OCI-LY7 (cell line): ENCODE data around the gene TRIM3. TPM values are rescaled to one million over a fixed set of nuclear protein-coding genes. Genes with fewer than 3 reads are reported as not detected.

Experiments used
- BruUV-seq: library from RNA; stranded (reverse); fragments of 400-500 nt; replicated peaks from 2 replicates; lab custom pipeline; 2021; lab: Mats Ljungman, UMichigan
- CTCF ChIA-PET: fragments of 300-600 bp; sonication (Branson Sonifier 250); formaldehyde crosslinking; loops from one replicate; lab custom pipeline; 2022; ENCODE audit warnings: antibody characterized with exemption; ENCODE audit not compliant: unreplicated experiment; lab: Charles Lee
- POLR2A ChIA-PET: fragments of 300-600 bp; sonication (Branson Sonifier 250); formaldehyde crosslinking; loops from one replicate; lab custom pipeline; 2022; ENCODE audit warnings: antibody characterized with exemption; lab: Charles Lee
- DNase-seq: peaks from one replicate; pipeline ENCODE4 v3.0.0-alpha.2; 2015; ENCODE audit warnings: low spot score
- H2AFZ ChIP-seq: fragments of 200-600 bp; sonication (generic), shearing (Covaris generic); 2 replicates; pipeline ENCODE4 v1.6.1; 2014; ENCODE audit warnings: mild to moderate bottlenecking, antibody characterized with exemption, low read length, moderate library complexity
- H3K27ac ChIP-seq: fragments of 200-600 bp; sonication (generic); 2 replicates; pipeline ENCODE4 v1.5.1; 2014; ENCODE audit warnings: mixed run types, low read depth, mild to moderate bottlenecking, moderate library complexity, low read length, inconsistent platforms; ENCODE audit not compliant: poor library complexity, severe bottlenecking
- H3K36me3 ChIP-seq: fragments of 200-600 bp; sonication (generic); 2 replicates; pipeline ENCODE4 v1.6.1; 2014; ENCODE audit warnings: mild to moderate bottlenecking, antibody characterized with exemption, low read length, moderate library complexity, mixed read lengths; ENCODE audit not compliant: insufficient read depth
- H3K4me1 ChIP-seq: fragments of 200-600 bp; sonication (generic); 2 replicates; pipeline ENCODE4 v1.5.1; 2014; ENCODE audit warnings: mild to moderate bottlenecking, low read length; ENCODE audit not compliant: insufficient read depth, poor library complexity, severe bottlenecking
- H3K4me2 ChIP-seq: fragments of 200-600 bp; sonication (generic); 2 replicates; pipeline ENCODE4 v1.6.1; 2014; ENCODE audit warnings: mild to moderate bottlenecking, low read length
- H3K4me3 ChIP-seq: fragments of 200-600 bp; sonication (generic); 2 replicates; pipeline ENCODE4 v1.5.1; 2014; ENCODE audit warnings: mild to moderate bottlenecking, low read depth, low read length; ENCODE audit not compliant: poor library complexity, severe bottlenecking
- H3K79me2 ChIP-seq: fragments of 200-600 bp; sonication (generic); 2 replicates; pipeline ENCODE4 v1.6.1; 2016; ENCODE audit warnings: low read depth, mild to moderate bottlenecking, low read length, moderate library complexity, mixed read lengths; ENCODE audit not compliant: insufficient read depth
- H3K9me2 ChIP-seq: fragments of 200-600 bp; sonication (generic); 2 replicates; pipeline ENCODE4 v1.6.1; 2016; ENCODE audit warnings: mild to moderate bottlenecking, low read length, mixed read lengths; ENCODE audit not compliant: insufficient read depth
- H3K9me3 ChIP-seq: fragments of 200-600 bp; sonication (generic); 2 replicates; pipeline ENCODE4 v1.6.1; 2014; ENCODE audit warnings: mild to moderate bottlenecking, mixed run types, low read length, mixed read lengths
- H4K20me1 ChIP-seq: fragments of 200-600 bp; sonication (generic); 2 replicates; pipeline ENCODE4 v1.6.1; 2014; ENCODE audit warnings: mild to moderate bottlenecking, antibody characterized with exemption, low read length, moderate library complexity, mixed read lengths; ENCODE audit not compliant: insufficient read depth
- CTCF ChIP-seq: fragments of 200-600 bp; sonication (generic); conservative IDR thresholded peaks from 2 replicates; pipeline ENCODE4 v1.5.1; 2014; ENCODE audit warnings: mild to moderate bottlenecking, antibody characterized with exemption, low read length, moderate library complexity, mixed read lengths
- EZH2phosphoT487 ChIP-seq: fragments of 200-600 bp; sonication (generic); IDR thresholded peaks from 2 replicates; pipeline ENCODE4 v1.6.1; 2018; ENCODE audit warnings: low read depth, borderline replicate concordance, mild to moderate bottlenecking, mixed run types, antibody characterized with exemption, low read length, moderate library complexity, mixed read lengths
- intact Hi-C: fragments of 100-400 bp; cut with micrococcal nuclease; formaldehyde crosslinking; loops from one replicate; pipeline ENCODE4 v1.10.0; 2022; ENCODE audit not compliant: unreplicated experiment
- total RNA-seq, 2 experiments: library from RNA; depleted of rRNA in 1 of 2; stranded (reverse); fragments of >200 nt in 1 of 2; shearing (Covaris generic) in 1 of 2; gene quantifications; 2 replicates each; pipeline ENCODE4 v1.2.3, GENCODE V29; 2014 to 2022

The TRIM3 gene
- total RNA-seq, 2 experiments from 2014 or later: 14.7 to 21.3 TPM

DNA sequence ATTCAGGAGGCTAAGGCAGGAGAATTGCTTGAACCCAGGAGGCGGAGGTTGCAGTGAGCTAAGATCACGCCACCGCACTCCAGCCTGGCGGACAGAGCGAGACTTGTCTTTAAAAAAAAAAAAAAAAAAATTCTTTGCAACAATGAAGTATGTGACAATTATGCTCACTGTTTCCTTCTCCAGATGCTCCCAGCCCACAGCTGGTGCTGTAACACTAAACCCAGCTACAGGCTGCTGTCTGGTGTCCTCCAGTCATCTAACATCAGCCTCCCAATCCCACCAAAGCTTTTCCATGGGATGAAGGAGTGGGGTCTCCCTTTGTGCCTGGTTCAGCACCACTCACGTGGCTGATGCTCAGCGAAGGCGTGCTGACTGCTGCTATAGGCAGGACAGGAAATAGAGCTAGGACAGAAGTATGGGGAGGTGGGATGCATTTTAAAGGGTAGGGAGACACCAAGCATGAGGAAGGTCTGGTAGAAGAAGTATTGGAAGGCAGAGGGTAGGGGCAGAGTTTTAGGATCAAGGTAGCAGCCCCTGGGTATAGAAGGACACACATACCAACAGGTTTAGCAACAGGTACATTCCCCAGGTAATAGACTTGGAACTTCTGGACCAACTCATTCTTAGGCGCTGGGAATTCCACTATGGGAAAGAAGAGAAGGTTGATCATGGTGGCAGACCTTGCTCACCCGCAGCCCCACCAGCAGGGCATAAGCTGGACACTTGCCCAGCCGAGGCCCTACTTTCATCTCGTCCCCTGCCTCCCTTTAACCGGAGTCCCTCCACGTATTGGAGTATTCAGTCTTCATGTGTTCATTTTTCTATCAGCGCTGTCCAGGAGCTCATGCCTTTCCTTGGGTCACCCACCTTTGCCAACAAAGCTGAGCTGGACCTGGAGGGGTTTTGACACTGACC, 73.1 kb downstream of the TRIM3 start:
- Histone ChIP-seq H3K9me3 (no peaks in the 10 kb centered on the region), H3K4me2 (no peak overlapping the region), H3K4me1 (peaks cover 45% of the 10 kb centered on the region), H4K20me1 (no peaks in the 10 kb centered on the region), H3K79me2 (no peaks in the 10 kb centered on the region), H3K36me3 (peaks cover 17% of the 10 kb centered on the region), H3K9me2 (no peaks in the 10 kb centered on the region), H3K4me3 (no peak overlapping the region), H2AFZ (no peak overlapping the region), H3K27ac (no peak overlapping the region)
- no peak for DNase-seq
- BruUV-seq: no TSS peak
- TF ChIP-seq CTCF (no peak), EZH2phosphoT487 (no peak)
- CTCF ChIA-PET: interaction anchor here (1.0 kb wide), 1 partner anchor 11 kb away, joined by 6 read pairs; the partner anchor contains the start of gene SMPD1
- POLR2A ChIA-PET: interaction anchor here (0.6 to 3.6 kb wide), 7 partner anchors 8 to 221 kb away, joined by 3 to 23 read pairs (median 4); partner anchors contain the start of genes APBB1 and SMPD1
- intact Hi-C loops: no loop called here

Other genes starting within 250 kb of the TRIM3 start
- gene FHIP1B, start 239.3 kb downstream of the TRIM3 start, total RNA-seq (2014; rRNA removed; shearing (Covaris generic)): 15.7 and 20.1 TPM in 2 replicates
- gene FHIP1B, start 239.3 kb downstream of the TRIM3 start, total RNA-seq (2022): 19.9 and 21.2 TPM in 2 replicates
- 0.28 and 0.67 TPM in 2 replicates for gene CNGA4, start 234.9 kb downstream of the TRIM3 start, total RNA-seq (2014; rRNA removed; shearing (Covaris generic))
- 0.97 and 1.0 TPM in 2 replicates for gene CNGA4, start 234.9 kb downstream of the TRIM3 start, total RNA-seq (2022)
- not detected in 2 replicates for gene CCKBR, start 214.1 kb downstream of the TRIM3 start, total RNA-seq (2014; rRNA removed; shearing (Covaris generic))
- gene CCKBR, start 214.1 kb downstream of the TRIM3 start, total RNA-seq (2022): not detected in 2 replicates
- gene CAVIN3, start 153.4 kb downstream of the TRIM3 start, total RNA-seq (2014; rRNA removed; shearing (Covaris generic)): not detected in 2 replicates
- not detected in 2 replicates for gene CAVIN3, start 153.4 kb downstream of the TRIM3 start, total RNA-seq (2022)
- gene SMPD1, start 83.5 kb downstream of the TRIM3 start, total RNA-seq (2014; rRNA removed; shearing (Covaris generic)): 5.1 and 5.4 TPM in 2 replicates
- gene SMPD1, start 83.5 kb downstream of the TRIM3 start, total RNA-seq (2022): 11.5 and 11.9 TPM in 2 replicates
- 30.4 and 36.1 TPM in 2 replicates for gene APBB1, start 54.8 kb downstream of the TRIM3 start, total RNA-seq (2014; rRNA removed; shearing (Covaris generic))
- gene APBB1, start 54.8 kb downstream of the TRIM3 start, total RNA-seq (2022): 25.5 and 28.3 TPM in 2 replicates
- gene HPX, start 33.0 kb downstream of the TRIM3 start, total RNA-seq (2014; rRNA removed; shearing (Covaris generic)): 0.16 TPM in 1 of 2 replicates, not detected in the other
- 1.2 and 5.2 TPM in 2 replicates for gene HPX, start 33.0 kb downstream of the TRIM3 start, total RNA-seq (2022)
- gene ARFIP2, start 7.4 kb upstream of the TRIM3 start, total RNA-seq (2014; rRNA removed; shearing (Covaris generic)): 40.7 and 55.9 TPM in 2 replicates
- gene ARFIP2, start 7.4 kb upstream of the TRIM3 start, total RNA-seq (2022): 44.0 and 49.0 TPM in 2 replicates
- gene TIMM10B, start 7.6 kb upstream of the TRIM3 start, total RNA-seq (2014; rRNA removed; shearing (Covaris generic)): 43.7 and 52.8 TPM in 2 replicates
- 49.9 and 54.6 TPM in 2 replicates for gene TIMM10B, start 7.6 kb upstream of the TRIM3 start, total RNA-seq (2022)
- gene DNHD1, start 23.3 kb upstream of the TRIM3 start, total RNA-seq (2014; rRNA removed; shearing (Covaris generic)): 19.3 and 24.3 TPM in 2 replicates
- gene DNHD1, start 23.3 kb upstream of the TRIM3 start, total RNA-seq (2022): 52.7 and 56.6 TPM in 2 replicates
- 26.4 and 29.4 TPM in 2 replicates for gene RRP8, start 129.7 kb upstream of the TRIM3 start, total RNA-seq (2014; rRNA removed; shearing (Covaris generic))
- 25.0 and 33.6 TPM in 2 replicates for gene RRP8, start 129.7 kb upstream of the TRIM3 start, total RNA-seq (2022)
- 52.0 and 64.8 TPM in 2 replicates for gene ILK, start 129.8 kb upstream of the TRIM3 start, total RNA-seq (2014; rRNA removed; shearing (Covaris generic))
- gene ILK, start 129.8 kb upstream of the TRIM3 start, total RNA-seq (2022): 80.3 and 88.2 TPM in 2 replicates
- 97.0 and 117 TPM in 2 replicates for gene TAF10, start 138.3 kb upstream of the TRIM3 start, total RNA-seq (2014; rRNA removed; shearing (Covaris generic))
- gene TAF10, start 138.3 kb upstream of the TRIM3 start, total RNA-seq (2022): 139 and 146 TPM in 2 replicates
- gene TPP1, start 145.5 kb upstream of the TRIM3 start, total RNA-seq (2014; rRNA removed; shearing (Covaris generic)): 11.9 and 16.6 TPM in 2 replicates
- gene TPP1, start 145.5 kb upstream of the TRIM3 start, total RNA-seq (2022): 41.1 and 45.4 TPM in 2 replicates
- 0.67 and 1.1 TPM in 2 replicates for gene DCHS1, start 181.9 kb upstream of the TRIM3 start, total RNA-seq (2014; rRNA removed; shearing (Covaris generic))
- gene DCHS1, start 181.9 kb upstream of the TRIM3 start, total RNA-seq (2022): 0.53 and 0.67 TPM in 2 replicates
- 46.8 and 59.7 TPM in 2 replicates for gene MRPL17, start 209.4 kb upstream of the TRIM3 start, total RNA-seq (2014; rRNA removed; shearing (Covaris generic))
- gene MRPL17, start 209.4 kb upstream of the TRIM3 start, total RNA-seq (2022): 43.0 and 44.0 TPM in 2 replicates